IPS-15b (cell line): Measurements from ENCODE around the gene CD40.

Source experiments
- H3K27me3 ChIP-seq: one replicate; pipeline ENCODE4 v1.6.1; 2013; ENCODE audit warnings: low read length; ENCODE audit not compliant: control insufficient read depth, insufficient read depth
- H3K36me3 ChIP-seq: one replicate; pipeline ENCODE4 v1.6.1; 2013; ENCODE audit warnings: low read length; ENCODE audit not compliant: control insufficient read depth, insufficient read depth
- H3K4me1 ChIP-seq: one replicate; pipeline ENCODE4 v1.6.1; 2013; ENCODE audit warnings: mild to moderate bottlenecking, low read length; ENCODE audit not compliant: control insufficient read depth, insufficient read depth
- H3K4me3 ChIP-seq: one replicate; pipeline ENCODE4 v1.5.1; 2013; ENCODE audit warnings: low read depth, low read length
- H3K9ac ChIP-seq: one replicate; pipeline ENCODE4 v1.6.1; 2013; ENCODE audit warnings: low read depth, mild to moderate bottlenecking, low read length
- H3K9me3 ChIP-seq: one replicate; pipeline ENCODE4 v1.6.1; 2013; ENCODE audit warnings: mild to moderate bottlenecking, low read length; ENCODE audit not compliant: control insufficient read depth, insufficient read depth

The CD40 gene

GRCh38 chr20:46157076-46157592 lies 39.0 kb downstream of the CD40 start:
- H3K9ac ChIP-seq, result no peak overlapping the region
- H3K36me3 ChIP-seq, result no peaks in the 10 kb centered on the region
- H3K9me3 ChIP-seq, result no peaks in the 10 kb centered on the region
- H3K27me3 ChIP-seq, result no peaks in the 10 kb centered on the region
- H3K4me3 ChIP-seq, result no peak overlapping the region
- no peaks in the 10 kb centered on the region for H3K4me1 ChIP-seq

GRCh38 chr20:46157625-46158024 lies 39.5 kb downstream of the CD40 start:
- Histone ChIP-seq H3K4me1 (no peaks in the 10 kb centered on the region), H3K27me3 (no peaks in the 10 kb centered on the region), H3K9ac (no peak overlapping the region), H3K9me3 (no peaks in the 10 kb centered on the region), H3K36me3 (no peaks in the 10 kb centered on the region), H3K4me3 (no peak overlapping the region)

- Histone ChIP-seq H3K9me3 (no peaks in the 10 kb centered on the region), H3K9ac (no peak overlapping the region), H3K4me1 (no peaks in the 10 kb centered on the region), H3K36me3 (no peaks in the 10 kb centered on the region), H3K4me3 (no peak overlapping the region), H3K27me3 (no peaks in the 10 kb centered on the region)
Measured at GRCh38 chr20:46158476-46158987, 40.4 kb downstream of the CD40 start.

DNA sequence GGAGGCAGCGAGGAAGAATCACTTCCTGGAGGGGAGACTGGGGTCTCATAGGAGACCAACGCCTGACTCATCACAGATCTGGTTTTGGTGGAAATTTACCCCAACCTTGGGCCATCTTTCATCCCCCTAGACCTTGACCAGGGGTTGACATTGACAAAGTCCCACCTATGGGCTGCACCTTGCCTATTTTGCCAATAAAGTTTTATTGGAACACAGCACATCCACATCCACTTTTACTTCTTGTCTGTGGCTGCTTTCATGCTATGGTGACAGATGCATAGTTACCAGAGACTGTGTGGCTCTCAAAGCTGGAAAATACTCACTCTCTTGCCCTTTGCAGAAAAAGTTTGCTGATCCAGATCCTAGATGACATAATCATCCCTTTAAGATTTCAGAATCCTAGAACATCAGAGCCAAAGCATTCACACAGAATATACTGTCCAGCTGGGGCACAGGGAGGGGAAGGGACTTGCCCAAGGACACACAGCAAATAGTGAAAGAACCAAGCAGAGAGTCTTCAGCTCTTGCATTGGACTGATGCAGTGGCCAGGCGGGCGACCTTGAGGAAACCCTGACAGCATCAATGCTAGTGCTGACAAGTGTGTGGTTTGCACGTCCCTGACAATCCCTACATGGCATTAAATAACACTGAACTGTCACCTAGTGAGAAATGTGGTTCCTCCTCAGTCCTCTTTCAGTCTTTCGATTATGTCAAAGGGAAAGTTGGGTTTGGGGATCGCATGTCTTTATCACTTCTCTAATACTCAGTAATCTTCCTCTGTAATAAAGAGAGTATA lies 41.2 kb downstream of the CD40 start:
- Histone ChIP-seq H3K9ac (no peak overlapping the region), H3K36me3 (no peaks in the 10 kb centered on the region), H3K4me3 (no peak overlapping the region), H3K9me3 (no peaks in the 10 kb centered on the region), H3K27me3 (no peaks in the 10 kb centered on the region), H3K4me1 (no peaks in the 10 kb centered on the region)

DNA sequence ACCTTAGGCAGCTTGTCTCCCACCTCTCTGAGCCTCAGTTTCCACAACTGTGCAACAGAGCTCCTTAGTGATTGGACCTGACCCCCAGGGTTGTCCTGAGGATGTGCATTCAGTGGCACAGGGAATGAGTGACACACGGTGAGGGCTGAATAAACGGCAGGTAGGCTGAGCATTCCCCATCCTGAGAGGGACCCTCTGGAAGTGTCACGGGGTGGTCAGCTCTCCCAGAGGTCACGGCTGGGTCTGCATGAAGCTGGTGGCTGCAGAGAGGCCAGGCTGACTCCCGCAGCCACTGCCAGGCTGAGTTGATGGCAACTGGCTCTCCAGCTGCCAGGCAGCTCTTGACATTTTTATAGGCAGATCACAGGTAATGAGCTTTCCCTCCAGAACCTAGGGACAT lies 42.5 kb downstream of the CD40 start:
- no peak overlapping the region for H3K9ac ChIP-seq
- H3K9me3 ChIP-seq, result no peaks in the 10 kb centered on the region
- H3K27me3 ChIP-seq, result no peaks in the 10 kb centered on the region
- H3K36me3 ChIP-seq, result no peaks in the 10 kb centered on the region
- H3K4me1 ChIP-seq, result no peaks in the 10 kb centered on the region
- no peak overlapping the region for H3K4me3 ChIP-seq

DNA sequence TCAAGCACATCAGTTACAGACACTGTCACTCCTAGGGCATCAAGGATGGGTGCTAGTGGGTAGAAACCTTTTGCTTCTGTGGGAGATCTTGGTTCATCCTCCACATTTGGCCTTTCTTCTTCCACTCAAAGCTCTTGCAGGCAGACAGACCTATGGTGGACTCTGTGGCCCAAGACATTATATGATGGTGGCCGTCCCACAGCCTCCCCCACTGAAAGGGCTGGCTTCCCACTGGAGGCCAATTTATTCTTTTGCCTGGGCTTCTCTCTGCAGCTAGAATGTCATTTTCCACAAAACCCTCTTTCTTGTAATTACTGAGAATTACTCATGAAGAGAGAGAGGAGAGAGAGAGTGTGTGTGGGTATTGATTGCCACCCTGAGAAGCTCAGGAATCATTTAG lies 43.8 kb downstream of the CD40 start:
- no peaks in the 10 kb centered on the region for H3K36me3 ChIP-seq
- no peaks in the 10 kb centered on the region for H3K4me1 ChIP-seq
- H3K4me3 ChIP-seq, result no peak overlapping the region
- H3K9me3 ChIP-seq, result no peaks in the 10 kb centered on the region
- no peak overlapping the region for H3K9ac ChIP-seq
- H3K27me3 ChIP-seq, result no peaks in the 10 kb centered on the region

DNA sequence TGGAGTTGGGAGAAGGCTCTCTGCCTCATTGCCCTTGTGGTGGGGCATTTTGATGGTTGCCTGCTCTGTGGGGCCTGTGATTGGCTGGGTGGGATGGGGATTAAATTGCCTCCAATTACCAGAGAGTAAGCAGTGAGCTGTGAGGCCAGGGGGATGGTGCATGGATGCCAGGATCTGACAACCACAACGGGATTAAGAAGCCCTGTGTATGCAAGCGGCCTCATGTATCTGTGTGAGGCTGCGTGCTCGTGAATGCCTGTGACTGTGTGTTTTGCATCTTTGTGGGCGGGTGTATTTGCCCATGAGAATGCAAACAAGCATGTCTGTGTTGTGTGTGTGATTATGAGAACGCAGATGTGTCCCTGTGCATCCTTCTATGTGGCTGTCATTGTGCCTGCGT lies 46.1 kb downstream of the CD40 start:
- no peak overlapping the region for H3K9ac ChIP-seq
- H3K4me3 ChIP-seq, result no peak overlapping the region
- no peaks in the 10 kb centered on the region for H3K27me3 ChIP-seq
- H3K4me1 ChIP-seq, result no peaks in the 10 kb centered on the region
- no peaks in the 10 kb centered on the region for H3K9me3 ChIP-seq
- H3K36me3 ChIP-seq, result no peaks in the 10 kb centered on the region

DNA sequence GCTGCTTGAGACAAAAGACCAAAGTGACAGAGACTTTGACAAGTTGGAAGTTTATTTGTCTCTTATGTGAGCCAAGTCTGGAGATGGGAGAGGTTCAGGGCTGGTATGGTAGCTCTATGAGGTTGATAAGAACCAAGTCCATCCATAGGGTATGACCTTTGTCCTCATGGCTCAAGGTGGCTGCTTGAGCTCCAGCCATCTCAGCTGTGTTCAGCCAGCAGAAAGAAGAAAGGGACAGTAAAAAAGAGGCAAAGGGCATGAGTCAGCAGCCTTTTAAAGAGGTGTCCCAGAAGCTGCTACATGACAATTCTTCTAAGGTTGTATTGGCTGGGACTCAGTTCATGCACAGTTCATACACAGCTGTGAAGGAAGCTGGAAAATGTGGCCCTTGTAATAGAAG lies 49.0 kb downstream of the CD40 start:
- Histone ChIP-seq H3K27me3 (peaks cover 13% of the 10 kb centered on the region), H3K36me3 (no peaks in the 10 kb centered on the region), H3K9ac (no peak overlapping the region), H3K9me3 (no peaks in the 10 kb centered on the region), H3K4me3 (no peak overlapping the region), H3K4me1 (no peaks in the 10 kb centered on the region)

- no peaks in the 10 kb centered on the region for H3K36me3 ChIP-seq
- no peaks in the 10 kb centered on the region for H3K4me1 ChIP-seq
- no peak overlapping the region for H3K4me3 ChIP-seq
- no peak overlapping the region for H3K9ac ChIP-seq
- peaks cover 27% of the 10 kb centered on the region for H3K27me3 ChIP-seq
- no peaks in the 10 kb centered on the region for H3K9me3 ChIP-seq
Measured at GRCh38 chr20:46168438-46168837, 50.3 kb downstream of the CD40 start.

- Histone ChIP-seq H3K36me3 (no peaks in the 10 kb centered on the region), H3K9me3 (no peaks in the 10 kb centered on the region), H3K9ac (no peak overlapping the region), H3K4me1 (no peaks in the 10 kb centered on the region), H3K27me3 (peaks cover 34% of the 10 kb centered on the region), H3K4me3 (no peak overlapping the region)
Measured at GRCh38 chr20:46169245-46170171, 51.4 kb downstream of the CD40 start.

GRCh38 chr20:46171476-46171875 lies 53.4 kb downstream of the CD40 start:
- H3K9me3 ChIP-seq, result no peaks in the 10 kb centered on the region
- H3K4me1 ChIP-seq, result no peaks in the 10 kb centered on the region
- no peak overlapping the region for H3K4me3 ChIP-seq
- peaks cover 50% of the 10 kb centered on the region for H3K27me3 ChIP-seq
- H3K9ac ChIP-seq, result no peak overlapping the region
- no peaks in the 10 kb centered on the region for H3K36me3 ChIP-seq
